ENCODE measurements around the gene UGT1A10. TPM values are rescaled to one million over a fixed set of nuclear protein-coding genes. Genes with fewer than 3 reads are reported as not detected.

UGT1A10 gene
- total RNA-seq, 6 experiments from 2014 or later: not detected

GRCh38 chr2:233758849-233759248 is 122.6 kb downstream of the UGT1A10 start:
- peaks cover 21% of the 10 kb centered on the region for H3K9me3 Mint-ChIP-seq
- H3K4me1 Mint-ChIP-seq (ENCODE audit: low read depth): peaks cover 3% of the 10 kb centered on the region
- no peaks in the 10 kb centered on the region for H3K27me3 Mint-ChIP-seq (ENCODE audit: insufficient read depth)
- no peak overlapping the region for H3K4me3 Mint-ChIP-seq
- TF ChIP-seq CTCF (IDR thresholded peaks at IDR 0.05): no peak
- no peak overlapping the region for H3K27ac Mint-ChIP-seq
- no peak for DNase-seq
- no peaks in the 10 kb centered on the region for H3K36me3 Mint-ChIP-seq (ENCODE audit: low read depth)

GRCh38 chr2:233760043-233760442 is 123.8 kb downstream of the UGT1A10 start, which contains the start of gene UGT1A1:
Gene UGT1A1 (plus strand): TSS chr2:233760270. CDS start chr2:233760288, 18 bp downstream.
- Mint-ChIP-seq H3K27me3 (ENCODE audit: insufficient read depth) (no peaks in the 10 kb centered on the region), H3K4me3 (no peak within 1 kb of the TSS), H3K36me3 (ENCODE audit: low read depth) (no peaks in the 10 kb centered on the region), H3K9me3 (peaks cover 21% of the 10 kb centered on the region), H3K27ac (no peak within 1 kb of the TSS), H3K4me1 (ENCODE audit: low read depth) (peaks cover 12% of the 10 kb centered on the region)
- DNase-seq: no peak
- TF ChIP-seq CTCF (IDR thresholded peaks at IDR 0.05): no peak

GRCh38 chr2:233761040-233761769 is 125.0 kb downstream of the UGT1A10 start:
- Mint-ChIP-seq H3K36me3 (ENCODE audit: low read depth) (no peaks in the 10 kb centered on the region), H3K27ac (no peak overlapping the region), H3K27me3 (ENCODE audit: insufficient read depth) (no peaks in the 10 kb centered on the region), H3K4me1 (ENCODE audit: low read depth) (peaks cover 12% of the 10 kb centered on the region), H3K4me3 (no peak overlapping the region), H3K9me3 (peaks cover 21% of the 10 kb centered on the region)
- DNase-seq: no peak
- no peak for TF ChIP-seq CTCF (IDR thresholded peaks at IDR 0.05)

GRCh38 chr2:233764264-233764663 is 128.0 kb downstream of the UGT1A10 start:
- H3K9me3 Mint-ChIP-seq: peaks cover 12% of the 10 kb centered on the region
- H3K36me3 Mint-ChIP-seq (ENCODE audit: low read depth): no peaks in the 10 kb centered on the region
- no peak for TF ChIP-seq CTCF (IDR thresholded peaks at IDR 0.05)
- H3K27me3 Mint-ChIP-seq (ENCODE audit: insufficient read depth): peaks cover 1% of the 10 kb centered on the region; the same call in 1 of the 2 replicates
- H3K4me1 Mint-ChIP-seq (ENCODE audit: low read depth): peaks cover 12% of the 10 kb centered on the region
- DNase-seq: no peak
- no peak overlapping the region for H3K27ac Mint-ChIP-seq
- H3K4me3 Mint-ChIP-seq: no peak overlapping the region

GRCh38 chr2:233764761-233765160 is 128.5 kb downstream of the UGT1A10 start:
- DNase-seq: no peak
- Mint-ChIP-seq H3K36me3 (ENCODE audit: low read depth) (no peaks in the 10 kb centered on the region), H3K9me3 (peaks cover 14% of the 10 kb centered on the region), H3K27me3 (ENCODE audit: insufficient read depth) (peaks cover 4% of the 10 kb centered on the region; the same call in 1 of the 2 replicates), H3K27ac (no peak overlapping the region), H3K4me1 (ENCODE audit: low read depth) (peaks cover 12% of the 10 kb centered on the region), H3K4me3 (no peak overlapping the region)
- no peak for TF ChIP-seq CTCF (IDR thresholded peaks at IDR 0.05)

Data from HFFc6 (cell line).